ENCODE results near the gene ERAL1. TPM values are rescaled to one million over a fixed set of nuclear protein-coding genes. Genes with fewer than 3 reads are reported as not detected.
A peak's percentile ranks its signal among the peaks of the same experiment; 100 is the strongest.

Gene ERAL1
- polyA plus RNA-seq (2013): 39.0 and 40.1 TPM in 2 replicates

DNA sequence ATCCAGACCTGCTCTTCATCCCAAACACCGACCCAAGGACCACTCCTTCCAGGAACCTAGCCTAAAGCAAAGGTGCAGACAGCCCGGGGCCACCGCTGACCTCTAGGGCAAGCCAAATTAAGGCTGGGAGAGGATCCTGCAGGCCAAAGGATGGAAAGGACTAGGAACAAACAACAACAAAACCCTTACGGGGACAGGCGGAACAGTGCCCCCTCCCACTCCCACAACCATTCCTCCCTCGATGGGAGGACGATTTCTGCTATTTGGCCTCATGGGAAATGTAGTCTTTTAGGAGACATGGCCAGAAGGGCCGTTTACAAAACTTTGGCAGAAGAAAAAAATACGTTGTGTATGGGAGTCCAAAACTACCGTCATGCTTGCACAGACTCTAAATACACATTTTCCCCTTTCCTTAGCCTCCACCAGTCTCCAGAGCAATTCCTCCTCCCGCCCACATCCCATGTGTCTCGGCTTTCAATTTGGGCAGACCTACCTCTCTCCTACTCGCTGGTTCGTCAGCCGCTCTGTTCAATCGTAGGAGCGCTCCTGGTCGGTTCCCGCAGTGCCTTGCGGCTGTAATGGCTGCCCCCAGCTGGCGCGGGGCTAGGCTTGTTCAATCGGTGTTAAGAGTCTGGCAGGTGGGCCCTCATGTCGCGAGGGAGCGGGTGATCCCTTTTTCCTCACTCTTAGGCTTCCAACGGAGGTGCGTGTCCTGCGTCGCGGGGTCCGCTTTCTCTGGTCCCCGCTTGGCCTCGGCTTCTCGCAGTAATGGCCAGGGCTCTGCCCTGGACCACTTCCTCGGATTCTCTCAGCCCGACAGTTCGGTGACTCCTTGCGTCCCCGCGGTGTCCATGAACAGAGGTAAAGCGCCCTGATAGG lies at the start of gene ERAL1:
TSS of gene ERAL1 (plus strand) at position 560 of the 879 bp plus-strand sequence. CDS start at position 579, 19 bp downstream.
- H3K9me3 ChIP-seq (ENCODE audit: insufficient read depth, low read depth, low read length): peaks cover 2% of the 10 kb centered on the region
- peak within 1 kb of the TSS; percentile 15 for H3K27ac ChIP-seq (ENCODE audit: low read depth, low read length)
- peak within 1 kb of the TSS; percentile 76 for H4K12ac ChIP-seq (ENCODE audit: low read depth, low read length)
- WGBS (ENCODE audit: extremely low coverage, insufficient coverage, insufficient read length): no CpG with 5 or more reads among the region's 42 CpGs
- H2AFZ ChIP-seq (ENCODE audit: insufficient read depth, low read length, poor library complexity): peak within 1 kb of the TSS; percentile 86
- H2BK120ac ChIP-seq (ENCODE audit: insufficient read depth, low read length, poor library complexity): peak within 1 kb of the TSS; percentile 65
- no peaks in the 10 kb centered on the region for H3K27me3 ChIP-seq (ENCODE audit: insufficient read depth, low read length)
- peak within 1 kb of the TSS; percentile 59 for H4K91ac ChIP-seq (ENCODE audit: low read depth, low read length)
- no peak within 1 kb of the TSS for H3K23ac ChIP-seq (ENCODE audit: low read length)
- peak within 1 kb of the TSS; percentile 50 for H3K14ac ChIP-seq (ENCODE audit: low read length)
- peak within 1 kb of the TSS; percentile 82 for H2AK5ac ChIP-seq (ENCODE audit: low read length)
- H2BK5ac ChIP-seq (ENCODE audit: low read depth, low read length, poor library complexity): peak within 1 kb of the TSS; percentile 36
- H3K4ac ChIP-seq (ENCODE audit: low read depth, low read length): peak within 1 kb of the TSS; percentile 13
- H3K18ac ChIP-seq (ENCODE audit: low read length): peak within 1 kb of the TSS; percentile 64
- DNase-seq: peak; percentile 90 to 93
- peak within 1 kb of the TSS; percentile 93 for H3K4me3 ChIP-seq (ENCODE audit: low read depth, low read length)
- peak within 1 kb of the TSS; percentile 83 for H3K4me2 ChIP-seq (ENCODE audit: low read length)
- H3K79me1 ChIP-seq (ENCODE audit: low read length): peaks cover 6% of the 10 kb centered on the region
- peaks cover 3% of the 10 kb centered on the region for H3K79me2 ChIP-seq (ENCODE audit: control insufficient read depth, insufficient read depth, low read length, poor library complexity)
- H3K36me3 ChIP-seq (ENCODE audit: control insufficient read depth in 1 of 2, insufficient read depth in 2 of 2, low read length in 2 of 2): peaks cover 18 to 28% of the 10 kb centered on the region in 2 experiments
- H4K8ac ChIP-seq (ENCODE audit: low read depth, low read length): peak within 1 kb of the TSS; percentile 92
- H3K9ac ChIP-seq (ENCODE audit: low read length): peak within 1 kb of the TSS; percentile 95
- no peak within 1 kb of the TSS for H2BK12ac ChIP-seq (ENCODE audit: low read length)
- peaks cover 0 to 6% of the 10 kb centered on the region in 2 experiments for H3K4me1 ChIP-seq (ENCODE audit: control insufficient read depth in 1 of 2, insufficient read depth in 2 of 2, low read length in 2 of 2)

- Histone ChIP-seq H4K12ac (ENCODE audit: low read depth, low read length) (no peak overlapping the region), H3K79me1 (ENCODE audit: low read length) (peaks cover 8% of the 10 kb centered on the region), H3K79me2 (ENCODE audit: control insufficient read depth, insufficient read depth, low read length, poor library complexity) (peaks cover 9% of the 10 kb centered on the region), H2BK12ac (ENCODE audit: low read length) (no peak overlapping the region), H3K23ac (ENCODE audit: low read length) (no peak overlapping the region), H2AK5ac (ENCODE audit: low read length) (no peak overlapping the region), H3K4me3 (ENCODE audit: low read depth, low read length) (no peak overlapping the region), H2BK5ac (ENCODE audit: low read depth, low read length, poor library complexity) (no peak overlapping the region), H3K9ac (ENCODE audit: low read length) (no peak overlapping the region), H3K27me3 (ENCODE audit: insufficient read depth, low read length) (no peaks in the 10 kb centered on the region), H2AFZ (ENCODE audit: insufficient read depth, low read length, poor library complexity) (no peak overlapping the region), H3K27ac (ENCODE audit: low read depth, low read length) (peak overlapping the region; percentile 49), H3K4me1 (ENCODE audit: control insufficient read depth in 1 of 2, insufficient read depth in 2 of 2, low read length in 2 of 2) (peaks cover 0 to 2% of the 10 kb centered on the region in 2 experiments), H3K14ac (ENCODE audit: low read length) (no peak overlapping the region), H3K4me2 (ENCODE audit: low read length) (peak overlapping the region; percentile 37), H2BK120ac (ENCODE audit: insufficient read depth, low read length, poor library complexity) (no peak overlapping the region), H4K91ac (ENCODE audit: low read depth, low read length) (no peak overlapping the region), H3K36me3 (ENCODE audit: control insufficient read depth in 1 of 2, insufficient read depth in 2 of 2, low read length in 2 of 2) (peaks cover 10 to 19% of the 10 kb centered on the region in 2 experiments), H3K9me3 (ENCODE audit: insufficient read depth, low read depth, low read length) (no peaks in the 10 kb centered on the region), H3K4ac (ENCODE audit: low read depth, low read length) (peak overlapping the region; percentile 59), H3K18ac (ENCODE audit: low read length) (no peak overlapping the region), H4K8ac (ENCODE audit: low read depth, low read length) (no peak overlapping the region)
- no peak for DNase-seq
- WGBS (ENCODE audit: extremely low coverage, insufficient coverage, insufficient read length): no CpG with 5 or more reads among the region's 2 CpGs
Measured at GRCh38 chr17:28807925-28808634, 46.7 kb upstream of the ERAL1 start.

- no peak overlapping the region for H3K23ac ChIP-seq (ENCODE audit: low read length)
- no peak overlapping the region for H4K8ac ChIP-seq (ENCODE audit: low read depth, low read length)
- H3K4me1 ChIP-seq (ENCODE audit: control insufficient read depth in 1 of 2, insufficient read depth in 2 of 2, low read length in 2 of 2): peaks cover 0 to 2% of the 10 kb centered on the region in 2 experiments
- no peak overlapping the region for H3K14ac ChIP-seq (ENCODE audit: low read length)
- DNase-seq: no peak
- H3K36me3 ChIP-seq (ENCODE audit: control insufficient read depth in 1 of 2, insufficient read depth in 2 of 2, low read length in 2 of 2): peaks cover 1 to 7% of the 10 kb centered on the region in 2 experiments
- no peak overlapping the region for H2BK12ac ChIP-seq (ENCODE audit: low read length)
- no peak overlapping the region for H2BK5ac ChIP-seq (ENCODE audit: low read depth, low read length, poor library complexity)
- H3K27ac ChIP-seq (ENCODE audit: low read depth, low read length): no peak overlapping the region
- no peak overlapping the region for H3K9ac ChIP-seq (ENCODE audit: low read length)
- H2AFZ ChIP-seq (ENCODE audit: insufficient read depth, low read length, poor library complexity): no peak overlapping the region
- no peaks in the 10 kb centered on the region for H3K27me3 ChIP-seq (ENCODE audit: insufficient read depth, low read length)
- H2BK120ac ChIP-seq (ENCODE audit: insufficient read depth, low read length, poor library complexity): no peak overlapping the region
- peaks cover 8% of the 10 kb centered on the region for H3K79me1 ChIP-seq (ENCODE audit: low read length)
- H4K12ac ChIP-seq (ENCODE audit: low read depth, low read length): no peak overlapping the region
- no peak overlapping the region for H4K91ac ChIP-seq (ENCODE audit: low read depth, low read length)
- no peak overlapping the region for H2AK5ac ChIP-seq (ENCODE audit: low read length)
- no CpG with 5 or more reads among the region's 1 CpG for WGBS (ENCODE audit: extremely low coverage, insufficient coverage, insufficient read length)
- H3K4ac ChIP-seq (ENCODE audit: low read depth, low read length): no peak overlapping the region
- peaks cover 6% of the 10 kb centered on the region for H3K79me2 ChIP-seq (ENCODE audit: control insufficient read depth, insufficient read depth, low read length, poor library complexity)
- no peak overlapping the region for H3K4me2 ChIP-seq (ENCODE audit: low read length)
- H3K4me3 ChIP-seq (ENCODE audit: low read depth, low read length): no peak overlapping the region
- H3K18ac ChIP-seq (ENCODE audit: low read length): no peak overlapping the region
- H3K9me3 ChIP-seq (ENCODE audit: insufficient read depth, low read depth, low read length): no peaks in the 10 kb centered on the region
Measured at GRCh38 chr17:28810437-28810836, 44.4 kb upstream of the ERAL1 start.

DNA sequence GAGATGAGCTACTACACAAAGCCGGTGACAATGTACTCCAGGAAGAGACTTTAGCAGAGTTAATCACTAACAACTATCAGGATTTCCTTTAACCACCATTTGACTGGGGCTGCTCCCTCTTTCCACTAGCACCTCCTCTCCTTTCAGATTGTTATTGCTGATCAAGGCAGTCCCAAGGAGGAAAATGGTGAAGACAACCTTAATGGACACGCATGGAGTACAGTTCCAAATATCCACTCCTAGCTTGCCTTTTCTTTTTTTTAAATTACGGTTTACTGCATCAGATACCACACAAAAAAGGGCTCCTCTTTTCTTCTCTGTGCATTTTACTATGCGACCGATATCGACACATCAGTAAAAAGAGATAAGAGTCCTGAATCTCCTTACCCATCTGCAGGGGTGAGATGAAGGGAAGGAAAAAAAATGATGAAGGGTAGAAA lies 43.1 kb upstream of the ERAL1 start:
- Histone ChIP-seq H2BK12ac (ENCODE audit: low read length) (no peak overlapping the region), H4K91ac (ENCODE audit: low read depth, low read length) (no peak overlapping the region), H3K18ac (ENCODE audit: low read length) (no peak overlapping the region), H2AK5ac (ENCODE audit: low read length) (no peak overlapping the region), H3K4me1 (ENCODE audit: control insufficient read depth in 1 of 2, insufficient read depth in 2 of 2, low read length in 2 of 2) (peaks cover 0 to 2% of the 10 kb centered on the region in 2 experiments), H3K27me3 (ENCODE audit: insufficient read depth, low read length) (no peaks in the 10 kb centered on the region), H2BK120ac (ENCODE audit: insufficient read depth, low read length, poor library complexity) (no peak overlapping the region), H3K4me2 (ENCODE audit: low read length) (peak overlapping the region; percentile 68), H3K4ac (ENCODE audit: low read depth, low read length) (peak overlapping the region; percentile 100), H3K36me3 (ENCODE audit: control insufficient read depth in 1 of 2, insufficient read depth in 2 of 2, low read length in 2 of 2) (no peaks in the 10 kb centered on the region), H2BK5ac (ENCODE audit: low read depth, low read length, poor library complexity) (no peak overlapping the region), H3K14ac (ENCODE audit: low read length) (peak overlapping the region; percentile 99), H4K8ac (ENCODE audit: low read depth, low read length) (peak overlapping the region; percentile 29), H3K27ac (ENCODE audit: low read depth, low read length) (peak overlapping the region; percentile 53), H3K4me3 (ENCODE audit: low read depth, low read length) (peak overlapping the region; percentile 94), H3K9me3 (ENCODE audit: insufficient read depth, low read depth, low read length) (no peaks in the 10 kb centered on the region), H3K9ac (ENCODE audit: low read length) (no peak overlapping the region), H3K23ac (ENCODE audit: low read length) (no peak overlapping the region), H2AFZ (ENCODE audit: insufficient read depth, low read length, poor library complexity) (no peak overlapping the region), H3K79me1 (ENCODE audit: low read length) (peaks cover 8% of the 10 kb centered on the region), H4K12ac (ENCODE audit: low read depth, low read length) (no peak overlapping the region), H3K79me2 (ENCODE audit: control insufficient read depth, insufficient read depth, low read length, poor library complexity) (peaks cover 6% of the 10 kb centered on the region)
- no peak for DNase-seq
- WGBS (ENCODE audit: extremely low coverage, insufficient coverage, insufficient read length): no CpG with 5 or more reads among the region's 6 CpGs

Data from trophoblast cell (in vitro differentiated cells and primary cell).